HCT116 (cell line): ENCODE measurements around the gene PTOV1. TPM values are rescaled to one million over a fixed set of nuclear protein-coding genes. Genes with fewer than 3 reads are reported as not detected.

Experiments used
- ATAC-seq: fragments of 200-7000 bp; cut with Tn5 transposase; 2 replicates; pipeline ENCODE4 v1.9.1; 2020; ENCODE audit warnings: mild to moderate bottlenecking, moderate library complexity
- BruUV-seq: library from RNA; stranded (reverse); fragments of 400-500 nt; replicated peaks from 2 replicates; lab custom pipeline; 2021; lab: Mats Ljungman, UMichigan
- CTCF ChIA-PET: fragments of 300-600 bp; sonication (Branson Sonifier 250); formaldehyde crosslinking; loops from one replicate; lab custom pipeline; 2021; ENCODE audit warnings: antibody characterized with exemption; lab: Charles Lee
- POLR2A ChIA-PET: fragments of 300-600, 350-600 bp; sonication (Branson Sonifier 250); formaldehyde crosslinking; loops from one replicate; lab custom pipeline; 2021; ENCODE audit warnings: antibody characterized with exemption; lab: Charles Lee
- RAD21 ChIA-PET, 2 experiments: fragments of 300-600 bp; sonication (Branson Sonifier 250); formaldehyde crosslinking; loops; one replicate each; lab custom pipeline; 2023; ENCODE audit warnings: low total read pairs in 2 of 2; ENCODE audit not compliant: uncharacterized antibody in 2 of 2, unreplicated experiment in 2 of 2, low non-redundant PET in 1 of 2; lab: Charles Lee
- DNase-seq: peaks from one replicate; pipeline ENCODE4 v3.0.0-alpha.2; 2010; ENCODE audit warnings: low read depth, low spot score
- H2AFZ ChIP-seq: fragments of 200-600 bp; shearing (Covaris generic), sonication (generic); 2 replicates; pipeline ENCODE4 v1.6.1; 2017; ENCODE audit warnings: low read depth, mixed run types, mixed read lengths, antibody characterized with exemption, low read length; ENCODE audit not compliant: poor library complexity, severe bottlenecking
- H3K27ac ChIP-seq: 2 replicates; pipeline ENCODE4 v1.5.1; 2012; ENCODE audit warnings: low read depth, low read length
- H3K27me3 ChIP-seq: fragments of 200-600 bp; sonication (generic); 2 replicates; pipeline ENCODE4 v1.6.1; 2016; ENCODE audit warnings: mixed run types, low read length, mixed read lengths; ENCODE audit not compliant: insufficient read depth
- H3K36me3 ChIP-seq, 2 experiments: fragments of 200-500 bp in 1 of 2; fragments of 200-600 bp in 1 of 2; sonication (Bioruptor generic) in 1 of 2; sonication (generic) in 1 of 2; 2 replicates each; pipeline versions ENCODE4 v1.5.1 to v1.6.1; 2014 to 2016; ENCODE audit warnings: low read length in 2 of 2, inconsistent platforms in 1 of 2, mixed read lengths in 1 of 2, mixed run types in 1 of 2; ENCODE audit not compliant: insufficient read depth in 2 of 2, control insufficient read depth in 1 of 2
- H3K4me1 ChIP-seq, 2 experiments: fragments of 200-600 bp in 1 of 2; sonication (generic) in 1 of 2; 2 replicates each; pipeline versions ENCODE4 v1.5.1 to v1.6.1; 2012 to 2017; ENCODE audit warnings: low read length in 2 of 2, inconsistent platforms in 1 of 2, mild to moderate bottlenecking in 1 of 2, mixed read lengths in 1 of 2, mixed run types in 1 of 2, moderate library complexity in 1 of 2; ENCODE audit not compliant: insufficient read depth in 2 of 2, control insufficient read depth in 1 of 2
- H3K4me2 ChIP-seq: fragments of 200-600 bp; sonication (generic); 2 replicates; pipeline ENCODE4 v1.6.1; 2017; ENCODE audit warnings: mixed run types, low read length, mixed read lengths
- H3K4me3 ChIP-seq, 2 experiments: fragments of 200-600 bp in 1 of 2; sonication (generic) in 1 of 2; replicated peaks in 1 of 2; 2 replicates each; pipeline ENCODE4 v1.5.1; 2011 to 2016; ENCODE audit warnings: low read length in 2 of 2, control low read depth in 1 of 2, low read depth in 1 of 2, mild to moderate bottlenecking in 1 of 2, mixed read lengths in 1 of 2, mixed run types in 1 of 2
- H3K79me2 ChIP-seq: fragments of 200-600 bp; sonication (generic); 2 replicates; pipeline ENCODE4 v1.6.1; 2017; ENCODE audit warnings: mild to moderate bottlenecking, mixed run types, low read length, moderate library complexity, mixed read lengths; ENCODE audit not compliant: insufficient read depth
- H3K9ac ChIP-seq: fragments of 200-600 bp; sonication (generic); 2 replicates; pipeline ENCODE4 v1.6.1; 2016; ENCODE audit warnings: low read length, mixed read lengths
- H3K9me2 ChIP-seq: fragments of 200-600 bp; sonication (generic), shearing (Covaris generic); 2 replicates; pipeline ENCODE4 v1.6.1; 2017; ENCODE audit warnings: mixed run types, mild to moderate bottlenecking, moderate library complexity; ENCODE audit not compliant: insufficient read depth
- H3K9me3 ChIP-seq, 2 experiments: fragments of 200-500 bp in 1 of 2; fragments of 200-600 bp in 1 of 2; sonication (Bioruptor generic) in 1 of 2; sonication (generic) in 1 of 2; 2 replicates each; pipeline ENCODE4 v1.6.1; 2014 to 2017; ENCODE audit warnings: low read length in 2 of 2, mixed read lengths in 2 of 2, inconsistent platforms in 1 of 2, low read depth in 1 of 2, mild to moderate bottlenecking in 1 of 2, mixed run types in 1 of 2, moderate library complexity in 1 of 2; ENCODE audit not compliant: control insufficient read depth in 1 of 2, insufficient read depth in 1 of 2
- H4K20me1 ChIP-seq: fragments of 200-600 bp; sonication (generic), shearing (Covaris generic); 2 replicates; pipeline ENCODE4 v1.6.1; 2017; ENCODE audit warnings: mixed run types, mild to moderate bottlenecking, moderate library complexity; ENCODE audit not compliant: insufficient read depth
- CBX3 ChIP-seq: IDR thresholded peaks from 2 replicates; pipeline ENCODE4 v1.6.1; 2012; ENCODE audit warnings: low read depth
- EZH2phosphoT487 ChIP-seq: fragments of 200-600 bp; IDR thresholded peaks from 2 replicates; pipeline ENCODE4 v1.6.1; 2018; ENCODE audit warnings: antibody characterized with exemption, borderline replicate concordance
- MAX ChIP-seq: IDR thresholded peaks from 2 replicates; pipeline ENCODE4 v1.6.1; 2012
- POLR2A ChIP-seq: IDR thresholded peaks from 2 replicates; pipeline ENCODE4 v1.7.0; 2011; ENCODE audit warnings: borderline replicate concordance; ENCODE audit not compliant: insufficient read depth, insufficient read length; ENCODE audit errors: extremely low read depth
- YY1 ChIP-seq: IDR thresholded peaks from 2 replicates; pipeline ENCODE4 v1.6.1; 2011; ENCODE audit warnings: low read length, low read depth, moderate library complexity, mild to moderate bottlenecking; ENCODE audit not compliant: insufficient replicate concordance; ENCODE audit errors: extremely low read depth
- ZNF274 ChIP-seq: fragments of 200-500 bp; sonication (Bioruptor generic); IDR thresholded peaks from 2 replicates; pipeline ENCODE4 v1.6.1; 2014; ENCODE audit warnings: mild to moderate bottlenecking, low read depth, low read length, inconsistent platforms
- intact Hi-C: fragments of 100-400 bp; cut with micrococcal nuclease; formaldehyde crosslinking; loops from 2 replicates; pipeline ENCODE4 v1.10.0; 2022
- total RNA-seq: library from RNA; stranded (reverse); gene quantifications from one replicate; pipeline ENCODE4 v1.2.1, GENCODE V29; 2021; ENCODE audit not compliant: unreplicated experiment

The PTOV1 gene
- total RNA-seq, 1 experiment from 2014 or later = 236 TPM

- TF ChIP-seq POLR2A (no peak), ZNF274 (no peak), MAX (peak; percentile 48), YY1 (no peak), EZH2phosphoT487 (no peak)
Measured at GRCh38 chr19:49847731-49848696, 2.9 kb upstream of the PTOV1 start (continued).

DNA sequence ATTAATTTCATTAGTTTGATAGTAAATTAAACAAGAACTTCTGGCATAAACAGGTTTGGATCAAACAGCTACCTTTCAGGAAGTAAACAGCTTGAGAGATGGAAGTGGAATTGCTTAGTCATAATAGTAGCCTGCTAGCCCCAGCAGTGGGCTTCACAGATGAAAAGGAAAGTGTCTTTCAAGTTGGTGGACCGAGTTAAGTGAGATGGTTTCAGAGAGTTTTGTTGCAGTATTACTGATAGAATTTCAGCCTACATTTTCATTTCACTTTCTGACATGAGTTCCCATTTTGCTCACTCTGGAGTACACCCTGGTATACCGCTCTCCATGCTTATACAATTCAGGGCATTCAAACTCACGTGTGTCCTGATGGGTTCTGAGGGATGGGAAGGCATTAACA is 2.0 kb upstream of the PTOV1 start:
- Histone ChIP-seq H3K9ac (peak overlapping the region; percentile 24; the same call in 1 of the 2 replicates), H3K4me2 (peak overlapping the region; percentile 70), H2AFZ (no peak overlapping the region), H3K27me3 (no peaks in the 10 kb centered on the region), H3K9me2 (no peaks in the 10 kb centered on the region), H3K4me3 (peak overlapping the region in 1 of 2 experiments; percentile 19; a peak in 1 of 4 replicates), H3K27ac (peak overlapping the region; percentile 91; the same call in 1 of the 2 replicates), H3K79me2 (peaks cover 24% of the 10 kb centered on the region), H3K36me3 (no peaks in the 10 kb centered on the region; a peak in 1 of 4 replicates), H3K4me1 (peaks cover 34 to 42% of the 10 kb centered on the region in 2 experiments), H4K20me1 (no peaks in the 10 kb centered on the region), H3K9me3 (no peaks in the 10 kb centered on the region)
- POLR2A ChIA-PET = interaction anchor here (2.5 kb wide), 1 partner anchor 16 kb away, joined by 13 read pairs; no protein-coding TSS in a partner anchor
- CTCF ChIA-PET = no interaction called here
- TF ChIP-seq POLR2A (no peak), CBX3 (0 out of 2 replicates have a peak, but pooled peaks have one; percentile 55)
- intact Hi-C loops = no loop called here
- no peak for DNase-seq
- ATAC-seq = no peak
- RAD21 ChIA-PET = no interaction called here
- no TSS peak for BruUV-seq
